H9 (cell line): ENCODE data around the gene MICOS13. TPM values are rescaled to one million over a fixed set of nuclear protein-coding genes. Genes with fewer than 3 reads are reported as not detected.

ENCODE experiments used
- DNase-seq: peaks from one replicate; pipeline ENCODE4 v3.0.0-alpha.2; 2017
- H2AFZ ChIP-seq: one replicate; pipeline ENCODE4 v1.6.1; 2013; ENCODE audit warnings: mild to moderate bottlenecking, low read length, control low read depth, moderate library complexity
- H2AK5ac ChIP-seq: 2 replicates; pipeline ENCODE4 v1.6.1; 2013; ENCODE audit warnings: low read length, control low read depth, mixed read lengths; ENCODE audit not compliant: insufficient read length
- H2BK120ac ChIP-seq: one replicate; pipeline ENCODE4 v1.6.1; 2013; ENCODE audit warnings: low read depth, mild to moderate bottlenecking, low read length, control low read depth, inconsistent platforms; ENCODE audit not compliant: poor library complexity, severe bottlenecking
- H2BK12ac ChIP-seq: 2 replicates; pipeline ENCODE4 v1.6.1; 2013; ENCODE audit warnings: low read length, control low read depth, mixed read lengths, low read depth; ENCODE audit not compliant: insufficient read length
- H2BK15ac ChIP-seq: 2 replicates; pipeline ENCODE4 v1.6.1; 2013; ENCODE audit warnings: low read depth, low read length, control low read depth
- H2BK20ac ChIP-seq: one replicate; pipeline ENCODE4 v1.6.1; 2013; ENCODE audit warnings: low read depth, mild to moderate bottlenecking, low read length, control low read depth, inconsistent platforms; ENCODE audit not compliant: poor library complexity, severe bottlenecking
- H2BK5ac ChIP-seq: 2 replicates; pipeline ENCODE4 v1.6.1; 2013; ENCODE audit warnings: low read length, control low read depth, mixed read lengths; ENCODE audit not compliant: insufficient read length
- H3K14ac ChIP-seq: 2 replicates; pipeline ENCODE4 v1.6.1; 2013; ENCODE audit warnings: low read length, control low read depth; ENCODE audit not compliant: insufficient read depth
- H3K18ac ChIP-seq: 2 replicates; pipeline ENCODE4 v1.6.1; 2013; ENCODE audit warnings: low read depth, mild to moderate bottlenecking, mixed read lengths, low read length, control low read depth; ENCODE audit not compliant: insufficient read length
- H3K23ac ChIP-seq: 2 replicates; pipeline ENCODE4 v1.6.1; 2013; ENCODE audit warnings: low read length, control low read depth, mixed read lengths, low read depth; ENCODE audit not compliant: insufficient read length
- H3K23me2 ChIP-seq: 2 replicates; pipeline ENCODE4 v1.6.1; 2013; ENCODE audit warnings: low read depth, mild to moderate bottlenecking, mixed read lengths, low read length, control low read depth; ENCODE audit not compliant: insufficient read length, poor library complexity, severe bottlenecking
- H3K27ac ChIP-seq: 2 replicates; pipeline ENCODE4 v1.5.1; 2013; ENCODE audit warnings: low read length, control low read depth, mixed read lengths, low read depth; ENCODE audit not compliant: insufficient read length
- H3K27me3 ChIP-seq: 2 replicates; pipeline ENCODE4 v1.6.1; 2013; ENCODE audit warnings: low read length, control low read depth, inconsistent platforms; ENCODE audit not compliant: insufficient read depth
- H3K4ac ChIP-seq: 2 replicates; pipeline ENCODE4 v1.6.1; 2013; ENCODE audit warnings: low read depth, mild to moderate bottlenecking, control low read depth, inconsistent platforms, low read length, moderate library complexity
- H3K4me1 ChIP-seq: 2 replicates; pipeline ENCODE4 v1.6.1; 2013; ENCODE audit warnings: low read length, control low read depth, inconsistent platforms; ENCODE audit not compliant: insufficient read depth
- H3K4me2 ChIP-seq: 2 replicates; pipeline ENCODE4 v1.6.1; 2013; ENCODE audit warnings: low read length, control low read depth, mixed read lengths; ENCODE audit not compliant: insufficient read length, insufficient read depth
- H3K56ac ChIP-seq: 2 replicates; pipeline ENCODE4 v1.6.1; 2013; ENCODE audit warnings: low read depth, mild to moderate bottlenecking, mixed read lengths, low read length, control low read depth; ENCODE audit not compliant: insufficient read length
- H3K79me1 ChIP-seq: 2 replicates; pipeline ENCODE4 v1.6.1; 2013; ENCODE audit warnings: low read depth, mild to moderate bottlenecking, moderate library complexity, low read length, control low read depth, inconsistent platforms; ENCODE audit not compliant: insufficient read depth, poor library complexity, severe bottlenecking
- H3K79me2 ChIP-seq: 2 replicates; pipeline ENCODE4 v1.6.1; 2013; ENCODE audit warnings: low read length, control low read depth, inconsistent platforms; ENCODE audit not compliant: insufficient read depth
- H3K9ac ChIP-seq: 2 replicates; pipeline ENCODE4 v1.6.1; 2013; ENCODE audit warnings: low read length, control low read depth, mixed read lengths; ENCODE audit not compliant: insufficient read length; ENCODE audit errors: extremely low read depth
- H3K9me3 ChIP-seq: one replicate; pipeline ENCODE4 v1.6.1; 2013; ENCODE audit warnings: low read depth, low read length, inconsistent platforms; ENCODE audit not compliant: control insufficient read depth
- H3T11ph ChIP-seq: one replicate; pipeline ENCODE4 v1.6.1; 2013; ENCODE audit warnings: mild to moderate bottlenecking, low read length, control low read depth, inconsistent platforms
- H4K20me1 ChIP-seq: one replicate; pipeline ENCODE4 v1.6.1; 2013; ENCODE audit not compliant: control insufficient read depth, insufficient read length, insufficient read depth
- H4K5ac ChIP-seq: 2 replicates; pipeline ENCODE4 v1.6.1; 2013; ENCODE audit warnings: low read depth, mild to moderate bottlenecking, mixed read lengths, low read length, control low read depth; ENCODE audit not compliant: insufficient read length
- H4K8ac ChIP-seq: replicated peaks from 2 replicates; pipeline ENCODE4 v1.6.1; 2013; ENCODE audit warnings: low read length, control low read depth, mixed read lengths, low read depth; ENCODE audit not compliant: insufficient read length
- H4K91ac ChIP-seq: 2 replicates; pipeline ENCODE4 v1.6.1; 2013; ENCODE audit warnings: low read depth, mild to moderate bottlenecking, moderate library complexity, mixed read lengths, low read length, control low read depth; ENCODE audit not compliant: insufficient read length
- H3K27ac Mint-ChIP-seq, 3 experiments: 2 replicates in 2 of 3; 3 replicates in 1 of 3; pipeline ENCODE4 v1.8.0; 2020 to 2021; ENCODE audit warnings: mixed read lengths in 3 of 3, mild to moderate bottlenecking in 1 of 3, moderate library complexity in 1 of 3
- H3K27me3 Mint-ChIP-seq: 2 replicates; pipeline ENCODE4 v1.8.0; 2021; ENCODE audit warnings: low read depth, mild to moderate bottlenecking, moderate library complexity, mixed read lengths
- H3K36me3 Mint-ChIP-seq, 3 experiments: 2 replicates in 2 of 3; 3 replicates in 1 of 3; pipeline ENCODE4 v1.8.0; 2020 to 2021; ENCODE audit warnings: low read depth in 3 of 3, mixed read lengths in 3 of 3; ENCODE audit not compliant: insufficient read depth in 1 of 3
- H3K4me1 Mint-ChIP-seq, 2 experiments: 2 replicates each; pipeline ENCODE4 v1.8.0; 2020; ENCODE audit warnings: mixed read lengths in 2 of 2
- H3K4me3 Mint-ChIP-seq, 2 experiments: 2 replicates in 1 of 2; 3 replicates in 1 of 2; pipeline ENCODE4 v1.8.0; 2020 to 2021; ENCODE audit warnings: mild to moderate bottlenecking in 2 of 2, mixed read lengths in 2 of 2, moderate library complexity in 1 of 2
- H3K9me3 Mint-ChIP-seq, 2 experiments: 2 replicates in 1 of 2; 3 replicates in 1 of 2; pipeline ENCODE4 v1.8.0; 2020; ENCODE audit warnings: mild to moderate bottlenecking in 2 of 2, mixed read lengths in 2 of 2, moderate library complexity in 1 of 2
- CTCF ChIP-seq: fragments of 200-600 bp; sonication (generic); conservative IDR thresholded peaks from 3 replicates; pipeline ENCODE4 v1.8.0; 2021; ENCODE audit warnings: antibody characterized with exemption, mild to moderate bottlenecking
- WGBS: extraction: QIAGEN DNeasy Blood & Tissue Kit; methylation state at CpG from one replicate; pipeline ENCODE4 v1.1.7; 2013; ENCODE audit warnings: missing lambda C conversion rate, low lambda C conversion rate, mixed read lengths; ENCODE audit not compliant: insufficient read length; ENCODE audit errors: extremely low coverage; 5-methylcytosine and 5-hydroxymethylcytosine counted together
- total RNA-seq: library from RNA; stranded (reverse); gene quantifications from 2 replicates; pipeline ENCODE4 v1.2.1, GENCODE V29; 2021

The MICOS13 gene
- total RNA-seq, 1 experiment from 2014 or later, result 23.8 TPM

GRCh38 chr19:5713228-5713627 is 32.9 kb upstream of the MICOS13 start:
- no peak overlapping the region for H3K56ac ChIP-seq
- no peaks in the 10 kb centered on the region for H3K4me1 ChIP-seq
- H3K27me3 Mint-ChIP-seq, result no peaks in the 10 kb centered on the region
- H3K79me2 ChIP-seq, result peaks cover 18% of the 10 kb centered on the region; the same call in 1 of the 2 replicates
- H3K27me3 ChIP-seq, result no peaks in the 10 kb centered on the region
- H3K18ac ChIP-seq, result no peak overlapping the region
- H2BK20ac ChIP-seq, result no peak overlapping the region
- no peaks in the 10 kb centered on the region for H3K9me3 ChIP-seq
- H2BK5ac ChIP-seq, result no peak overlapping the region
- H4K8ac ChIP-seq, result no peak overlapping the region
- H3K23me2 ChIP-seq, result peaks cover 2% of the 10 kb centered on the region
- no peak for TF ChIP-seq CTCF
- no peak overlapping the region; a peak in 1 of 5 replicates for H3K4me3 Mint-ChIP-seq
- no peak overlapping the region for H3K4ac ChIP-seq
- H4K20me1 ChIP-seq, result no peaks in the 10 kb centered on the region
- no peak overlapping the region for H2BK12ac ChIP-seq
- no peak overlapping the region for H3K23ac ChIP-seq
- no peak overlapping the region for H2AK5ac ChIP-seq
- no CpG with 5 or more reads among the region's 9 CpGs for WGBS
- H2BK15ac ChIP-seq, result no peak overlapping the region
- no peak overlapping the region for H2AFZ ChIP-seq
- H4K5ac ChIP-seq, result no peak overlapping the region
- H3K36me3 Mint-ChIP-seq, result peaks cover 32 to 69% (median 56%) of the 10 kb centered on the region in 3 experiments
- H3K4me2 ChIP-seq, result no peak overlapping the region
- H2BK120ac ChIP-seq, result no peak overlapping the region
- H3K27ac ChIP-seq, result no peak overlapping the region
- H3K14ac ChIP-seq, result no peak overlapping the region
- H3K27ac Mint-ChIP-seq, result no peak overlapping the region
- DNase-seq, result no peak
- no peak overlapping the region for H3K9ac ChIP-seq
- H3K4me1 Mint-ChIP-seq, result peaks cover 8 to 10% of the 10 kb centered on the region in 2 experiments; a peak in 3 of 4 replicates
- H3K79me1 ChIP-seq, result peaks cover 4% of the 10 kb centered on the region
- no peaks in the 10 kb centered on the region for H3K9me3 Mint-ChIP-seq
- H4K91ac ChIP-seq, result no peak overlapping the region
- H3T11ph ChIP-seq, result no peak overlapping the region
